HepG2 (cell line): ENCODE results near the gene DUS2. TPM values are rescaled to one million over a fixed set of nuclear protein-coding genes. Genes with fewer than 3 reads are reported as not detected.

Experiments
- HOXA5 ChIP-seq: sonication (generic); formaldehyde crosslinking; IDR thresholded peaks from 2 replicates; pipeline ENCODE4 v1.4.0; 2020; ENCODE audit warnings: missing genetic modification reagents
- NR1H2 ChIP-seq: sonication (generic); formaldehyde crosslinking; IDR thresholded peaks from 2 replicates; pipeline ENCODE4 v1.8.1; 2022; ENCODE audit warnings: low read depth, missing genetic modification reagents, borderline replicate concordance
- SMYD3 ChIP-seq: sonication (generic); formaldehyde crosslinking; IDR thresholded peaks from 2 replicates; pipeline ENCODE4 v1.8.1; 2023; ENCODE audit warnings: mild to moderate bottlenecking, missing genetic modification reagents
- SOX5 ChIP-seq: IDR thresholded peaks from 2 replicates; pipeline ENCODE4 v1.6.1; 2016; ENCODE audit warnings: borderline replicate concordance
- SRY ChIP-seq: sonication (generic); formaldehyde crosslinking; IDR thresholded peaks from 2 replicates; pipeline ENCODE4 v1.8.0; 2022; ENCODE audit warnings: mild to moderate bottlenecking, missing genetic modification reagents
- TARDBP ChIP-seq: sonication (generic); formaldehyde crosslinking; IDR thresholded peaks from 2 replicates; pipeline ENCODE4 v1.8.0; 2022; ENCODE audit warnings: mild to moderate bottlenecking, missing genetic modification reagents
- TP53 ChIP-seq: sonication (generic); formaldehyde crosslinking; conservative IDR thresholded peaks from 2 replicates; pipeline ENCODE4 v1.4.0; 2020; ENCODE audit warnings: missing genetic modification reagents
- ZNF10 ChIP-seq: sonication (generic); formaldehyde crosslinking; IDR thresholded peaks from 2 replicates; pipeline ENCODE4 v1.4.0; 2020; ENCODE audit warnings: mild to moderate bottlenecking, low read depth, missing genetic modification reagents, borderline replicate concordance
- ZNF746 ChIP-seq: sonication (generic); formaldehyde crosslinking; IDR thresholded peaks from 2 replicates; pipeline ENCODE4 v1.8.0; 2022; ENCODE audit warnings: mild to moderate bottlenecking, missing genetic modification reagents
- ZNF839 ChIP-seq: sonication (generic); formaldehyde crosslinking; IDR thresholded peaks from 2 replicates; pipeline ENCODE4 v1.4.0; 2020; ENCODE audit warnings: missing genetic modification reagents, mild to moderate bottlenecking, borderline replicate concordance
- ZSCAN21 ChIP-seq: sonication (generic); formaldehyde crosslinking; IDR thresholded peaks from 2 replicates; pipeline ENCODE4 v1.8.0; 2022; ENCODE audit warnings: mild to moderate bottlenecking, missing genetic modification reagents, moderate library complexity, borderline replicate concordance
- polyA plus RNA-seq, 8 experiments: library from polyadenylated mRNA; depleted of rRNA in 3 of 8; stranded (reverse) in 7 of 8; unstranded in 1 of 8; fragments of >200 nt; fragmentation: Illumina TruSeq in 4 of 8; extraction: Trizol in 4 of 8; gene quantifications; 2 replicates each; pipeline versions ENCODE4 v1.2.1 to v1.2.3, GENCODE V29; 2011 to 2016; ENCODE audit warnings: low read depth in 4 of 8, missing spikeins in 1 of 8, mixed read lengths in 1 of 8; ENCODE audit not compliant: insufficient read depth in 1 of 8
- total RNA-seq, 5 experiments: library from RNA; depleted of rRNA; stranded (reverse); fragments of >200 nt; fragmentation: Illumina TruSeq; extraction: Trizol; gene quantifications; 2 replicates each; pipeline ENCODE4 v1.2.3, GENCODE V29; 2016; ENCODE audit warnings: low read depth in 1 of 5
- TF ChIP-seq, protein P1 (sequence below): sonication (generic); formaldehyde crosslinking; IDR thresholded peaks from 2 replicates; pipeline ENCODE4 v1.5.0; 2020; ENCODE audit warnings: missing genetic modification reagents
- TF ChIP-seq, protein P2 (sequence below): sonication (generic); formaldehyde crosslinking; IDR thresholded peaks from 2 replicates; pipeline ENCODE4 v1.8.1; 2023; ENCODE audit warnings: mild to moderate bottlenecking, inconsistent platforms, moderate library complexity, missing genetic modification reagents, borderline replicate concordance
- TF ChIP-seq, protein P3 (sequence below): sonication (generic); formaldehyde crosslinking; conservative IDR thresholded peaks from 2 replicates; pipeline ENCODE4 v1.4.0; 2020; ENCODE audit warnings: missing genetic modification reagents
- TF ChIP-seq, protein P4 (sequence below): sonication (generic); formaldehyde crosslinking; IDR thresholded peaks from 2 replicates; pipeline ENCODE4 v1.4.0; 2020; ENCODE audit warnings: missing genetic modification reagents
- TF ChIP-seq, protein P5 (sequence below): sonication (generic); formaldehyde crosslinking; IDR thresholded peaks from 2 replicates; pipeline ENCODE4 v1.4.0; 2020; ENCODE audit warnings: missing genetic modification reagents, mild to moderate bottlenecking, borderline replicate concordance

Gene DUS2
- total and polyA plus RNA-seq, 2 of the 13 experiments (the other 11 are each of a cell fraction or from before 2014, with no cell fraction given) = 17.8 to 25.1 TPM

DNA sequence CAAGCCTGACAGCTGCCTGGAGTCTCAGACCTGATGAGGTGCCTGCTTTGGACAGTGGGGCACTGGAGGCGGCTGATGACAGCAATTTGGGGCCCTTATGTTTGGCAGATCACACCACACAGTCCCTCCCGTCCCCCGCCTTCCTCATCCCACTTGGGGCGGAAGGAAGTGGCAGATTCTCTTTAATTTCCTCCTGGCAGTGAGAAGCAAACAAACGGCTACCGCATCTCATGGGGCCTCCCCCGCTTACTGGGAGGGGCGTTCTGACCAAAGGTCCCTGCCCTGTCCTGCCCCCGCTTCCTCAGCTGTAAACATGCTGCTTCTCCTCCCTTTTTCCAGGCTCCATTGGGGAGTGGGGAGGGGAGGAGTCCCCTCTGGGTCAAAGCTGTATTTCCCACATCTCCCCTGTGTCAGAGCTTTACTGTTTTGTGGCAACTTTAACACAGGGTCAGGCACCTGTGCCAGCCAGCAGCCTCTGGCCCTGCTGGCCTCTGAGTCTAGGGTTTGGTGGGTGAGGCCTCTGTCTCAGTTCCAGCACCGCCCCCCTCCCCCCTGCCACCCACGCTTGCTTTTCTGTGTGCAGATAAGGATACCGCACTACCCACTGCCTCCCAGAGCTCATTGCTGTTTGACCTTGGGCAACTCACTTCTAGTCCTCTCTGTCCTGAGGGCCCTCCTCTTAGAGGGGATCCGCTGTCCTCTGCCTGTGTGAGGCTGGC is 56.7 kb downstream of the DUS2 start (continued):
- TF ChIP-seq, protein P1, sequence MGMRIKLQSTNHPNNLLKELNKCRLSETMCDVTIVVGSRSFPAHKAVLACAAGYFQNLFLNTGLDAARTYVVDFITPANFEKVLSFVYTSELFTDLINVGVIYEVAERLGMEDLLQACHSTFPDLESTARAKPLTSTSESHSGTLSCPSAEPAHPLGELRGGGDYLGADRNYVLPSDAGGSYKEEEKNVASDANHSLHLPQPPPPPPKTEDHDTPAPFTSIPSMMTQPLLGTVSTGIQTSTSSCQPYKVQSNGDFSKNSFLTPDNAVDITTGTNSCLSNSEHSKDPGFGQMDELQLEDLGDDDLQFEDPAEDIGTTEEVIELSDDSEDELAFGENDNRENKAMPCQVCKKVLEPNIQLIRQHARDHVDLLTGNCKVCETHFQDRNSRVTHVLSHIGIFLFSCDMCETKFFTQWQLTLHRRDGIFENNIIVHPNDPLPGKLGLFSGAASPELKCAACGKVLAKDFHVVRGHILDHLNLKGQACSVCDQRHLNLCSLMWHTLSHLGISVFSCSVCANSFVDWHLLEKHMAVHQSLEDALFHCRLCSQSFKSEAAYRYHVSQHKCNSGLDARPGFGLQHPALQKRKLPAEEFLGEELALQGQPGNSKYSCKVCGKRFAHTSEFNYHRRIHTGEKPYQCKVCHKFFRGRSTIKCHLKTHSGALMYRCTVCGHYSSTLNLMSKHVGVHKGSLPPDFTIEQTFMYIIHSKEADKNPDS (CRISPR knock-in tag) = peak; percentile 89; the same call in 1 of the 2 replicates
- TF ChIP-seq TARDBP (CRISPR knock-in tag) (peak; percentile 100), ZNF746 (CRISPR knock-in tag) (peak; percentile 99), ZSCAN21 (CRISPR knock-in tag) (peak; percentile 26; the same call in 1 of the 2 replicates), ZNF839 (CRISPR knock-in tag) (peak; percentile 84; the same call in 1 of the 2 replicates), ZNF10 (CRISPR knock-in tag) (no peak), TP53 (CRISPR knock-in tag) (peak; percentile 89; the same call in 1 of the 2 replicates), SOX5 (peak; percentile 87; the same call in 1 of the 2 replicates), SMYD3 (CRISPR knock-in tag) (peak; percentile 98), HOXA5 (peak; percentile 87), NR1H2 (CRISPR knock-in tag) (peak; percentile 79; the same call in 1 of the 2 replicates), SRY (CRISPR knock-in tag) (peak; percentile 25)
- TF ChIP-seq, protein P2, sequence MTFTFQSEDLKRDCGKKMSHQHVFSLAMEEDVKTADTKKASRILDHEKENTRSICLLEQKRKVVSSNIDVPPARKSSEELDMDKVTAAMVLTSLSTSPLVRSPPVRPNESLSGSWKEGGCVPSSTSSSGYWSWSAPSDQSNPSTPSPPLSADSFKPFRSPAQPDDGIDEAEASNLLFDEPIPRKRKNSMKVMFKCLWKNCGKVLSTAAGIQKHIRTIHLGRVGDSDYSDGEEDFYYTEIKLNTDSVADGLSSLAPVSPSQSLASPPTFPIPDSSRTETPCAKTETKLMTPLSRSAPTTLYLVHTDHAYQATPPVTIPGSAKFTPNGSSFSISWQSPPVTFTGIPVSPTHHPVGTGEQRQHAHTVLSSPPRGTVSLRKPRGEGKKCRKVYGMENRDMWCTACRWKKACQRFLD = 0 out of 2 replicates have a peak, but pooled peaks have one; percentile 78
- TF ChIP-seq, protein P3, sequence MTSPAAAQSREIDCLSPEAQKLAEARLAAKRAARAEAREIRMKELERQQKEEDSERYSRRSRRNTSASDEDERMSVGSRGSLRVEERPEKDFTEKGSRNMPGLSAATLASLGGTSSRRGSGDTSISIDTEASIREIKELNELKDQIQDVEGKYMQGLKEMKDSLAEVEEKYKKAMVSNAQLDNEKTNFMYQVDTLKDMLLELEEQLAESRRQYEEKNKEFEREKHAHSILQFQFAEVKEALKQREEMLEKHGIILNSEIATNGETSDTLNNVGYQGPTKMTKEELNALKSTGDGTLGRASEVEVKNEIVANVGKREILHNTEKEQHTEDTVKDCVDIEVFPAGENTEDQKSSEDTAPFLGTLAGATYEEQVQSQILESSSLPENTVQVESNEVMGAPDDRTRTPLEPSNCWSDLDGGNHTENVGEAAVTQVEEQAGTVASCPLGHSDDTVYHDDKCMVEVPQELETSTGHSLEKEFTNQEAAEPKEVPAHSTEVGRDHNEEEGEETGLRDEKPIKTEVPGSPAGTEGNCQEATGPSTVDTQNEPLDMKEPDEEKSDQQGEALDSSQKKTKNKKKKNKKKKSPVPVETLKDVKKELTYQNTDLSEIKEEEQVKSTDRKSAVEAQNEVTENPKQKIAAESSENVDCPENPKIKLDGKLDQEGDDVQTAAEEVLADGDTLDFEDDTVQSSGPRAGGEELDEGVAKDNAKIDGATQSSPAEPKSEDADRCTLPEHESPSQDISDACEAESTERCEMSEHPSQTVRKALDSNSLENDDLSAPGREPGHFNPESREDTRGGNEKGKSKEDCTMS (CRISPR knock-in tag) = no peak
- TF ChIP-seq, protein P4, sequence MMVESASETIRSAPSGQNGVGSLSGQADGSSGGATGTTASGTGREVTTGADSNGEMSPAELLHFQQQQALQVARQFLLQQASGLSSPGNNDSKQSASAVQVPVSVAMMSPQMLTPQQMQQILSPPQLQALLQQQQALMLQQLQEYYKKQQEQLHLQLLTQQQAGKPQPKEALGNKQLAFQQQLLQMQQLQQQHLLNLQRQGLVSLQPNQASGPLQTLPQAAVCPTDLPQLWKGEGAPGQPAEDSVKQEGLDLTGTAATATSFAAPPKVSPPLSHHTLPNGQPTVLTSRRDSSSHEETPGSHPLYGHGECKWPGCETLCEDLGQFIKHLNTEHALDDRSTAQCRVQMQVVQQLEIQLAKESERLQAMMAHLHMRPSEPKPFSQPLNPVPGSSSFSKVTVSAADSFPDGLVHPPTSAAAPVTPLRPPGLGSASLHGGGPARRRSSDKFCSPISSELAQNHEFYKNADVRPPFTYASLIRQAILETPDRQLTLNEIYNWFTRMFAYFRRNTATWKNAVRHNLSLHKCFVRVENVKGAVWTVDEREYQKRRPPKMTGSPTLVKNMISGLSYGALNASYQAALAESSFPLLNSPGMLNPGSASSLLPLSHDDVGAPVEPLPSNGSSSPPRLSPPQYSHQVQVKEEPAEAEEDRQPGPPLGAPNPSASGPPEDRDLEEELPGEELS (CRISPR knock-in tag) = peak; percentile 100
- TF ChIP-seq, protein P5, sequence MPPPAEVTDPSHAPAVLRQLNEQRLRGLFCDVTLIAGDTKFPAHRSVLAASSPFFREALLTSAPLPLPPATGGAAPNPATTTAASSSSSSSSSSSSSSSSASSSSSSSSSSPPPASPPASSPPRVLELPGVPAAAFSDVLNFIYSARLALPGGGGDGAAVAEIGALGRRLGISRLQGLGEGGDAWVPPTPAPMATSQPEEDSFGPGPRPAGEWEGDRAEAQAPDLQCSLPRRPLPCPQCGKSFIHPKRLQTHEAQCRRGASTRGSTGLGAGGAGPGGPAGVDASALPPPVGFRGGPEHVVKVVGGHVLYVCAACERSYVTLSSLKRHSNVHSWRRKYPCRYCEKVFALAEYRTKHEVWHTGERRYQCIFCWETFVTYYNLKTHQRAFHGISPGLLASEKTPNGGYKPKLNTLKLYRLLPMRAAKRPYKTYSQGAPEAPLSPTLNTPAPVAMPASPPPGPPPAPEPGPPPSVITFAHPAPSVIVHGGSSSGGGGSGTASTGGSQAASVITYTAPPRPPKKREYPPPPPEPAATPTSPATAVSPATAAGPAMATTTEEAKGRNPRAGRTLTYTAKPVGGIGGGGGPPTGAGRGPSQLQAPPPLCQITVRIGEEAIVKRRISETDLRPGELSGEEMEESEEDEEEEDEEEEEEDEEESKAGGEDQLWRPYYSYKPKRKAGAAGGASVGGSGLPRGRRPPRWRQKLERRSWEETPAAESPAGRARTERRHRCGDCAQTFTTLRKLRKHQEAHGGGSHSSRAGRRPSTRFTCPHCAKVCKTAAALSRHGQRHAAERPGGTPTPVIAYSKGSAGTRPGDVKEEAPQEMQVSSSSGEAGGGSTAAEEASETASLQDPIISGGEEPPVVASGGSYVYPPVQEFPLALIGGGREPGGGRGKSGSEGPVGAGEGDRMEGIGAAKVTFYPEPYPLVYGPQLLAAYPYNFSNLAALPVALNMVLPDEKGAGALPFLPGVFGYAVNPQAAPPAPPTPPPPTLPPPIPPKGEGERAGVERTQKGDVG (CRISPR knock-in tag) = peak; percentile 71; the same call in 1 of the 2 replicates
